Osteoblast (primary cell): ENCODE results near the gene BCAS3. TPM values are rescaled to one million over a fixed set of nuclear protein-coding genes. Genes with fewer than 3 reads are reported as not detected.

Source experiments
- DNase-seq: peaks from one replicate; pipeline ENCODE4 v3.0.0; 2011; ENCODE audit warnings: low spot score, mixed read lengths; ENCODE audit not compliant: insufficient read length; ENCODE audit errors: missing footprints
- H2AFZ ChIP-seq: 2 replicates; pipeline ENCODE4 v1.6.0; 2011; ENCODE audit warnings: mild to moderate bottlenecking, low read length
- H3K27ac ChIP-seq: 2 replicates; pipeline ENCODE4 v1.5.1; 2011; ENCODE audit warnings: mild to moderate bottlenecking, low read depth, low read length, moderate library complexity
- H3K27me3 ChIP-seq: 2 replicates; pipeline ENCODE4 v1.6.0; 2012; ENCODE audit warnings: mild to moderate bottlenecking, control low read depth, inconsistent platforms, low read length, moderate library complexity; ENCODE audit not compliant: insufficient read depth
- H3K36me3 ChIP-seq: 2 replicates; pipeline ENCODE4 v1.5.1; 2011; ENCODE audit warnings: mild to moderate bottlenecking, low read length, control low read depth, moderate library complexity; ENCODE audit not compliant: insufficient read depth
- H3K4me1 ChIP-seq: 2 replicates; pipeline ENCODE4 v1.5.1; 2011; ENCODE audit warnings: mild to moderate bottlenecking, low read length, control low read depth, moderate library complexity; ENCODE audit not compliant: insufficient read depth
- H3K4me2 ChIP-seq: 2 replicates; pipeline ENCODE4 v1.6.0; 2011; ENCODE audit warnings: mild to moderate bottlenecking, low read length; ENCODE audit not compliant: insufficient read depth
- H3K4me3 ChIP-seq: fragments of 200-600 bp; sonication (generic); 3 replicates; pipeline ENCODE4 v1.5.1; 2012; ENCODE audit warnings: mild to moderate bottlenecking, low read length, inconsistent platforms; ENCODE audit not compliant: insufficient read depth
- H3K79me2 ChIP-seq: 2 replicates; pipeline ENCODE4 v1.6.0; 2012; ENCODE audit warnings: mild to moderate bottlenecking, low read length, control low read depth, inconsistent platforms; ENCODE audit not compliant: insufficient read depth
- H3K9me3 ChIP-seq: 2 replicates; pipeline ENCODE4 v1.5.1; 2011; ENCODE audit warnings: low read depth, low read length, control low read depth
- H4K20me1 ChIP-seq: 2 replicates; pipeline ENCODE4 v1.6.0; 2012; ENCODE audit warnings: mild to moderate bottlenecking, low read length, control low read depth; ENCODE audit not compliant: insufficient read depth
- CTCF ChIP-seq: IDR thresholded peaks from 2 replicates; pipeline ENCODE4 v1.5.1; 2011; ENCODE audit warnings: mild to moderate bottlenecking, low read depth, low read length, moderate library complexity; ENCODE audit errors: extremely low read depth
- total RNA-seq: library from RNA; depleted of rRNA; stranded (reverse); fragments of >200 nt; gene quantifications from 2 replicates; pipeline ENCODE4 v1.2.3, GENCODE V29; 2012

The BCAS3 gene
- total RNA-seq, 1 donor = 31.5 TPM

- no peaks in the 10 kb centered on the region for H4K20me1 ChIP-seq
- H3K9me3 ChIP-seq = no peaks in the 10 kb centered on the region
- H3K27me3 ChIP-seq = no peaks in the 10 kb centered on the region
- no peak overlapping the region for H3K4me3 ChIP-seq
- no peak overlapping the region for H3K27ac ChIP-seq
- H3K79me2 ChIP-seq = no peaks in the 10 kb centered on the region
- no peaks in the 10 kb centered on the region for H3K36me3 ChIP-seq
- no peak for DNase-seq
- H3K4me2 ChIP-seq = no peak overlapping the region
- peaks cover 5% of the 10 kb centered on the region for H3K4me1 ChIP-seq
- no peak overlapping the region for H2AFZ ChIP-seq
- TF ChIP-seq CTCF = no peak
These were observed 375.8 kb downstream of the BCAS3 start for GRCh38 chr17:61053469-61053868.

- H3K4me2 ChIP-seq = no peak overlapping the region
- no peak overlapping the region for H3K4me3 ChIP-seq
- peaks cover 5% of the 10 kb centered on the region for H3K4me1 ChIP-seq
- no peak for TF ChIP-seq CTCF
- no peaks in the 10 kb centered on the region for H3K9me3 ChIP-seq
- DNase-seq = no peak
- H3K79me2 ChIP-seq = no peaks in the 10 kb centered on the region
- H3K27me3 ChIP-seq = no peaks in the 10 kb centered on the region
- no peak overlapping the region for H2AFZ ChIP-seq
- no peak overlapping the region for H3K27ac ChIP-seq
- H4K20me1 ChIP-seq = no peaks in the 10 kb centered on the region
- no peaks in the 10 kb centered on the region for H3K36me3 ChIP-seq
These were observed 376.8 kb downstream of the BCAS3 start for GRCh38 chr17:61054436-61054835.

GRCh38 chr17:61057257-61057656 is 379.6 kb downstream of the BCAS3 start:
- Histone ChIP-seq H3K4me2 (no peak overlapping the region), H2AFZ (no peak overlapping the region)

GRCh38 chr17:61058066-61058465 is 380.4 kb downstream of the BCAS3 start:
- Histone ChIP-seq H3K9me3 (no peaks in the 10 kb centered on the region), H3K36me3 (no peaks in the 10 kb centered on the region), H4K20me1 (no peaks in the 10 kb centered on the region), H2AFZ (no peak overlapping the region), H3K4me1 (peaks cover 5% of the 10 kb centered on the region), H3K4me3 (no peak overlapping the region), H3K4me2 (no peak overlapping the region), H3K79me2 (no peaks in the 10 kb centered on the region), H3K27ac (no peak overlapping the region), H3K27me3 (no peaks in the 10 kb centered on the region)
- TF ChIP-seq CTCF = no peak
- DNase-seq = no peak

More at GRCh38 chr17:61057257-61057656, 379.6 kb downstream of the BCAS3 start:
- peaks cover 5% of the 10 kb centered on the region for H3K4me1 ChIP-seq
- no peaks in the 10 kb centered on the region for H4K20me1 ChIP-seq
- H3K9me3 ChIP-seq = no peaks in the 10 kb centered on the region
- H3K36me3 ChIP-seq = no peaks in the 10 kb centered on the region
- no peak overlapping the region for H3K27ac ChIP-seq
- H3K79me2 ChIP-seq = no peaks in the 10 kb centered on the region
- H3K27me3 ChIP-seq = no peaks in the 10 kb centered on the region
- no peak overlapping the region for H3K4me3 ChIP-seq
- DNase-seq = no peak
- TF ChIP-seq CTCF = no peak
